GM19239 (cell line): Measurements from ENCODE around the gene ARID2.

Experiments used
- DNase-seq: peaks from one replicate; pipeline ENCODE4 v3.0.0; 2011; ENCODE audit warnings: low spot score; ENCODE audit not compliant: insufficient read length
- FAIRE-seq: peaks from 2 replicates; lab custom pipeline; 2011; peaks lifted over from hg19 to GRCh38; lab: Jason Lieb, UNC

Gene ARID2

DNA sequence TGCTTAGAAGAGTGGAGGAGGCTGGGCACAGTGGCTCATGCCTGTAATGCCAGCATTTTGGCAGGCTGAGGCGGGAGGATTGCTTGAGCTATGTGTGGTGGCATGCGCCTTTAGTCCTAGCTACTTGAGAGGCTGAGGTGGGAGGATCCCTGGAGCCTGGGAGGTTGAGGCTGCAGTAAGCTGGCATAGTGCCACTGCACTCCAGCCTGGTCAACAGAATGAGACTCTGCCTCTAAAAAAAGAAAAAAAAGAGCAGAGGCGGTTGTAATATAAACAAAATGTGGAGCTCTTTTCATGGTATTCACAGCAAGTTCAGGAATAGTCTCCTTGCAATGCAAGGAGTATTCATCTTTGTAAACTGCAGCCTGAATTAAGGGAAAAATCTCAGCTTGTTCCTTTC, 27.2 kb downstream of the ARID2 start:
- DNase-seq (no peak), FAIRE-seq (no peak)

DNA sequence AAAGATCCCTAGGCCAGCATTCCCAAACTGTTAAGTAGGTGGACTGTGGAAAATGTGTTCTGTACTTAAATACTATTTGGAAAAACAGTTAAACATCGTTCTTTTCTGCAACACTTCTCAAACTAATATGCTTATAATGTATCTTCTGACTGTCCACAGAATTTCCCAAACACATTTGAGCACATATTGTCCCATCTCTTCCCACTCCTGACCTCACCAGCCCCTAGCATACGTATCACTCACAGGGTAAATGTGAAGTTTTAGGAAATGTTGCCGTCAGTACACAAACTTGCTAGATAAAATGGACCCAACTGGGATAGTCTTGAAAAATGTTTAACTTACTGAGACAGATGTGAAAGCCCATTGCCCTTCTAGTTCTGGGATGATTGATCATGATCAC, 27.7 kb downstream of the ARID2 start:
- DNase-seq (no peak), FAIRE-seq (no peak)

DNA sequence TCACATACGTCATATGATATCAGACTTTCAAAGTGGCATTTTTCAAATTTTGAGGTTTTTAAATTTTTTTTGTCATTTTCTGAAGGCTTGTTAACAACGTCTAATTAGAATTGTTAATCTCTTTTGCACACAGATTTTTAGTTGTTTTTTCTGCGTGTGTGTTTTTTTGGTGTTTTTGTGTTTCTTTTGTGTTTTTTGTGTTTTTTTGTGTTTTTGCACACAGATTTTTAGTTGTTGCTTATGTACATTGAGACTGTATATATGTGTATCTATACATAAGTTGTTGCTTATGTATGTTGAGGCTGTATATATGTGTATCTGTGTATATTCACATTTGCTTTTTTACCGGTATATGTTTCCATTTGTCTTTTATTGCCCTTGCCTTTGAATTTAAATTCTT, 30.8 kb downstream of the ARID2 start:
- no peak for FAIRE-seq
- DNase-seq = no peak

DNA sequence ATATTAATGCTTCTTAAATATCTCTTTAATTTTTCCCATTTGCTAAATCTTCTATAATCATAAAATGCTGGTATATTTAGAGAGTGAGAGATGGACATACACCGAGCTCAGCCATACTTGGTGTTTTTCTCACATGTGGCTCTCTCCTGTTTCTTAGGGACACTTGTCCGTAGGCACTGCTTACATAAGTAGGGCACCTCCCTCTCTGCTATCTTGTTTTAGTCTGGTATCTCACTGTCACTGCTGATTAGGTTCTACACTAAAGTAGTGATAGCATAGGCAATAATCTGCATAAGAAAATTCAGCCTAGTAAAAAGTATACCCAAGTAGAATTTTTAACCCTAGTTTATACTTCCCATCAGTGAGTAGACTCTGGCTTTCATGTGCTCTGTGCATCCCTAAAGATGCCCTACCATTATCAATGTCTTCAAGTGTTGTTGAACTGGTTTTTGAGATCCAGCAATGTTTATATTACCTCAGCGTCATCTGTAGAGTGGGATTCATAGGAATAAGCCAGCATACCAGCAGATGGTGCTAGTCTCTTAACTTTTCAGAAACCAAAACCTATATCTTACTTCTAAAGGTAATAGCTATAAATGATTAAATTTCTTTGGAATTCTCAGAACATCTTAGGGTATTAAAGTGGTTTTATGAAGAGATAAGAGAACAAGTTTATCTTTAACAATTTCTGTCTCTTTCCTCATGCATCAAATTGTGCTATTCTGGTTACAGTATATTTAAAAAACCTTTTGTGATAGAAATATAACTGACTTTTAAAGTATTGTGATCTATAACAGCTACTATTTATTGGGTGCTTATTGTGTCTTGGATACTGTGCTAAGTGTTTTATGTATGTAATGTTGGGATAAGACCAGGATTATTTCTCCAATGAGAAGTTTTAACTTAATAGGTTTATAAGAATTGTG, 32.9 kb downstream of the ARID2 start:
- DNase-seq (no peak), FAIRE-seq (peak; percentile 56)

GRCh38 chr12:45763381-45763780, 33.9 kb downstream of the ARID2 start:
- DNase-seq (no peak), FAIRE-seq (no peak)

GRCh38 chr12:45768194-45768593, 38.7 kb downstream of the ARID2 start:
- no peak for FAIRE-seq

DNA sequence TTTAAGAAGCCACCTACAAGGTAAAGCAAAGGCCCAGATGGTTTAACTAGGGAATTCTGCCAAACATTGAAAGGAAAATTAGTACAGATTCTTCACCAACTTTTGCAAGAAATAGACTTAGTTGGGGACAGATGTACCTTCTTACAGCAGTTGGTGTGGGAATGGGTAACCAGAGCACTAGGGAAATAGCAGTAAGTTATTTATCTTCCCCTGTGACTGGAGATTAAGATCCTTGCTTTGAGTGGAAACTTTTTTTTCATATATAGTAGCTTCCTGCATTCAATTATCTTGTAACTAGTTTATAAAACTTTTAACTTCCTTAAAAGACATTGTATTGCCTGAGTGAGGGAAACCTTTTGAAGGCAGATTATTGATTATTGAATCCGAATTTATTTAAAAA, 44.2 kb downstream of the ARID2 start:
- FAIRE-seq = no peak
- no peak for DNase-seq

More at GRCh38 chr12:45768194-45768593, 38.7 kb downstream of the ARID2 start:
- DNase-seq = no peak

DNA sequence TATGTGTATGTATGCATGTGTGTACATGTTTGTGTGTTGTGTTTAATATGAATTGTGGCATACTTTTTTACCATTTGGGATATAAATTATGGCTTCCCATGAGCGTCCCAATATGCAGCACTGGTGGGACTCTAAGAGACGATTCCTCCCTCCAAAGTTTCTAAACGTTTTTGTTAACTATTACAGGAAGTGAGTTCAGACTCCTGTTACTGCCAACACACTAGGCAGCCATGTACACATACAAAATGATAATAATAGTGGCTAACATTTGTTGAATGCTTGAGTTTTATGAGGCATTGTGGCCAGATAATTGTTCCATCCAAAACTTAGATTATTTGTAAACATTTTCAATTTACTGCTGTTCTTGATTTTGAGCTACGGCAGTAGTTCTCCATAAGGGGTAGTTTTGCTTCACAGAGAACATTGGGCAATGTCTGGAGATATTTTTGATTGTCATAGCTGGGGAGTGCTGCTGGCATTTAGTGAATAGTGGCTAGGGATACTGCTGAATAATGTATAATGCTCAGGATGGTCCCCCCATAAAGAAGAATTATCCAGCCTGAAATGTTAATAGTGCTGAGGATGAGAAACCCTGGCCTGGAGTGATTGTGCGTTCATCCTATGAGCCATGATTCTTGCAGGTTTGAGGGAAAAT, 45.1 kb downstream of the ARID2 start:
- peak; percentile 26 for FAIRE-seq
- no peak for DNase-seq

- FAIRE-seq = no peak
- DNase-seq = no peak
Measured at GRCh38 chr12:45775465-45775864, 46.0 kb downstream of the ARID2 start.

DNA sequence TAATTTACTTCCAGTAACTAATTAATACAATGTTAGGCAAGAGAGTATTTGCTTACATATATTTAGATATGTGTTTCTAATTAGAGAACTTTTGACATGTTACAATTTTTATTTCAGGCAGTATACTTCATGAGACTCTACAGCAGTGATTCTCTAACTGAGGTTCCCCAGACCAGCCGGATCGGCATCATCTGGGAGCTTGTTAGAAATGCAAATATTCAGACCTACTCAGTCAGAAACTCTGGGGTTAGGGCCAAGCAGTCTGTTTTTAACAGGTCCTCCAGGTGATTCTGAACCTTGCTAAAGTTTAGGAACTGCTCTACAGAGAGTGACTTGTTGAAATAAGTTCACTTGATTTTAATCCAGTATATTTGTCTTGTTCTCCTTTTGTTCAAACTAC, 46.5 kb downstream of the ARID2 start:
- FAIRE-seq (peak; percentile 51), DNase-seq (no peak)

DNA sequence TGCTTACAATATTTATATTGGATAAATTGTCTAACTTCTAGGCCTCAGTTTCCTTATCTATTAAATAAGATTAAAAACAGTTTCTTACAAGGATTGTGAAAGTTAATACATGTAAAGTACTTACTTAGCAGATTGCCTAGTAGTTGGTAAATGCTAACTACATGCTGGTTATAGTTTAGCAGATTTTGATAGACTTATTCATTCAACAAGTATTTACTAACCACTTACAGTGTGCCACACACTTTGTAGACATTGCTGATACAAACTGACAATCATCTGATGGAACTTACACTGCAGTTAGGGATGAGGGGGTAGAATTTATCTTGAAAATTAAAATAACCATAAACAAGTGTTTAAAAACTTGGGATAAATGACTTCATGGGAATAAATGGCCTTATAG, 50.4 kb downstream of the ARID2 start:
- FAIRE-seq (no peak), DNase-seq (no peak)

GRCh38 chr12:45781080-45781479, 51.6 kb downstream of the ARID2 start:
- no peak for FAIRE-seq
- no peak for DNase-seq

GRCh38 chr12:45785315-45785714, 55.8 kb downstream of the ARID2 start:
- DNase-seq = no peak
- FAIRE-seq = no peak

- no peak for DNase-seq
- no peak for FAIRE-seq
Measured at GRCh38 chr12:45789025-45789424, 59.5 kb downstream of the ARID2 start.

- FAIRE-seq = no peak
- DNase-seq = no peak
Measured at GRCh38 chr12:45794422-45794821, 64.9 kb downstream of the ARID2 start.

DNA sequence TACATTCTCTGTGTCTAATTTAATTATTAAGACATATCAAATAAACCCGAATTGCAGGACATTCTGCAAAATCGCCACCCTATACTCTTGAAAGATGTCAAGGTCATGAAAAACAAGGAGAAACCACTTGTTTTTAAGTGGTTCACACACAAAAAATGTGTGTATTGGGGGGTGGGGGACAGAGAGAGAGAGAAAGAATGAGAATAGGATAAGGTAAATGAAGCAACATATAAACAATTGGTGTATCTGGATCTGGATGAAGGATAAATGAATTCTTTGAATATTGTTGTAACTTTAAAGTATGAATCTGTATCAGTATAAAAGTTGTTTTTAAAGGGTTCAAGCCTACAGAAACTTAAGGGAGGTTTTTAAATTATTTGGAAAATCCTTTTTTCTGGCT, 72.1 kb downstream of the ARID2 start:
- no peak for DNase-seq
- no peak for FAIRE-seq

DNA sequence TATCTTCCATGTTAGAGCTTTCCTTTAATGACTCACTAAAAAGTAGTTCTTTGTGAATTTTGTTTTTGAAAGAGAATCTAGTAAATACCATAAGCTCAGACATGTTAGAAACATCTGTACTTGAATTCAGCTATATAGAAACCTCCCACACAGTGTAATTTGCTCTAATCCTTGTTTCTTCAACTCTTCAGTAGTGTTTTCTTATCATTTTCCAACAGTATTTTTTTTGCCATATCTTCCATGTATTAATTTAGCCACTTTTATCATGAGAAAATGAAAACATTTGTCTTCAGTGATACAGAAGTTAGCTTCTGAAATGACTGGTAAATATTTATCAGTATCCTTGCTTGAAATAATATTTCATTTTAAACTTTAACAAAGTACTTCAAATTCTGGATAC, 73.6 kb downstream of the ARID2 start:
- FAIRE-seq (no peak), DNase-seq (no peak)

- DNase-seq (no peak), FAIRE-seq (no peak)
Measured at GRCh38 chr12:45816652-45817051, 87.1 kb downstream of the ARID2 start.

DNA sequence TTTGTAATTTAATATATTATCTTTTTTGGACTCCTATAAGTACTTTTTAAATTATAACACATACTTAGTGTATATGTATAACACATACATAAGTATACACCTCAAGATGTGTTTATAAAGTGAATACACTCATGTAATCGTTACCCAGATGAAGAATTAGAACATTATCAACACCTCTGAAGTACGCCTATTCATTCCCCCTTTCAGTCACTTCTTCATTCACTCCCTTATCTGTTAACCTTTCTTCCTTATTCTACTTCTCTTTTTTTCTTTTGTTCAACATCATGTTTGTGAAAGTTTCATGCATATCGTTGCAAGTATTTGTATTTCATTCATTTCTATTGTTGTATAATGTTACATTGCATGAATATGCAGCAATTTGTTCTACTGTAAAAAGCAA, 98.5 kb downstream of the ARID2 start:
- FAIRE-seq = peak; percentile 18

GRCh38 chr12:45828402-45828801, 98.9 kb downstream of the ARID2 start:
- peak; percentile 35 for FAIRE-seq

More for the DNA sequence above, 98.5 kb downstream of the ARID2 start:
- DNase-seq = no peak

GRCh38 chr12:45831590-45831989, 102.1 kb downstream of the ARID2 start:
- FAIRE-seq = no peak
- DNase-seq = no peak

More at GRCh38 chr12:45828402-45828801, 98.9 kb downstream of the ARID2 start:
- no peak for DNase-seq
